Activated naive CD8-positive, alpha-beta T cell treated with anti-CD3 and anti-CD28 coated beads, Interleukin-2, amount 50 U/mL, for 16 hours (primary cell): Measurements from ENCODE around the gene LEMD1.
"Not testable (repeated sequence)": the region's sequence is repeated elsewhere in the genome, so short reads cannot be mapped to it uniquely, and the experiment has no call there.

Experiments
- DNase-seq: peaks from one replicate; pipeline ENCODE4 v3.0.0-alpha.2; 2020; ENCODE audit warnings: low read depth, low spot score

LEMD1 gene

DNA sequence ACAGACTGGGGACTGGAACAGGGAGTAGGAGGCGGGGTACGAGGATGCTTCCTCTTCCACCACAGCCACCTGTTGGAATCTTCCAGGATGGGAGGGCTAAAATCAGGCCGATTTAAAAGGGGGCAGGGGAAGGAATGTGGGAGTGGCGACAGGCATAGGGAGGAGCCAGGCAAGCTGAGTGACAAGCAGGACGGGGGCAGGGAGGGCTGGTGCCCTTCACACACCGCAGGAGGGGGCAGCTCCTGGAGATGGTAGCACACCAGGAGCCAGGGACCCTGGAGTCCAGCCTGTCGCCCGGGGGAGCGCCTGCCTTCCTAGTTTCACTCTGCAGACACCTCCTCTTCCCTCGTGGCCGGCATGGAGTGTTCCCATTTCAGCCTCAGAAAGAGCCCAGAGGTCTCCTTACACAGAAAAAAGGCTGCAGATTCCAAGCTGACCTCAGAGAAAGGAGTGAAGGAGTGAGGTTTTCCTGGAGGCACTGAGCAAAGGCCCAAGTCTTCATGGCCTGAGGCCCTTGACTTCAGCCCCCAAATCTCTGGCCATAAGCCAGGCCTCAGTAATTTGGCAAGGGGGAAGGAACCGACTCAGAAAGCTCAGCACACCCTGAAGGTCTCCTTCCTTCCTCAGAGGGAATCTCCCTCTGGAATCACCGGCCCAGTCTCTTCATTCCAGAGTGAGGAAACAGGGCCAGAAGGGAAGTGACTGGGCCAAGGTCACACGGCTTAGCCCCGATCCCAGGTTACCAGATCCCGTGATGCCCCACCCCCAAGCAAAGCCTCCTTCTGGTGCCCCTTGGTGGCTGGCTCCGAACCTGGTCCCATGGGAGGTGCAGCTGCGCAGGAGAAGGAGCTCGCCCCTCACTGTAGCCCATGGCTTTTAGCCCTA lies 25.8 kb upstream of the LEMD1 start:
- no peak for DNase-seq

DNA sequence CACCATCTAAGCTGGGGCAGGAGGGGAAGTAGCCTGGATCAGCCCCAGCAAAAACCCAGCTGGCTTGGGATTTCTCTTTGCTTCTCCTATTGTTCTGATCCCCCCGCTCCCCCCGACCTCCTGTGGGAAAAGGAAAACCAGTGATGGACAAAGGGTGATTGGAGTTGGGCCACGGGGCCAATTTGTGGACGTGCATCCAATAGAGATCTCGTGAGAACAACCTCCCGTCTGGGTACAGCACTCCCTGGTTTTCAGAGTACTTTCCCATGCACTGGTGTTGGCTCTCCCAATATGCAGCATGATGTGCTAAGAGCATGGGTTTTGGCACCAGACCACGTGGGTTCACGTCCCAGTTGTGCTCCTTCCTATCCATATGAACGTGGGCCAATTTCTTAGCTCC lies 25.0 kb upstream of the LEMD1 start:
- DNase-seq, result no peak

DNA sequence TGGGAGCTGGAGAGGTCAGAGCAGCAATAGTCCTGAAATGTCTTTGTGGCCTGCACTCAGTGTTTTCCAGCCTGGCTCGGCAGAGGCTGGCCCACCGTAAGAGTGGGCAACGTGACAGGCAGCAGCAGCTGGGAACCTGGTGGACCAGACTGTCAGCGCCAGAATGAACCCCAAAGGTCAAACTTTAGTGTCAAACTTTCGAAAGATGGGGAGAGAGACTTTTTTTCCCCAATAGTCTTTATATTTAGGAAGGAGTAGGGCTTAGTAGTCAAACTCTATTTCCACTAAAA lies 23.7 kb upstream of the LEMD1 start:
- no peak for DNase-seq

DNA sequence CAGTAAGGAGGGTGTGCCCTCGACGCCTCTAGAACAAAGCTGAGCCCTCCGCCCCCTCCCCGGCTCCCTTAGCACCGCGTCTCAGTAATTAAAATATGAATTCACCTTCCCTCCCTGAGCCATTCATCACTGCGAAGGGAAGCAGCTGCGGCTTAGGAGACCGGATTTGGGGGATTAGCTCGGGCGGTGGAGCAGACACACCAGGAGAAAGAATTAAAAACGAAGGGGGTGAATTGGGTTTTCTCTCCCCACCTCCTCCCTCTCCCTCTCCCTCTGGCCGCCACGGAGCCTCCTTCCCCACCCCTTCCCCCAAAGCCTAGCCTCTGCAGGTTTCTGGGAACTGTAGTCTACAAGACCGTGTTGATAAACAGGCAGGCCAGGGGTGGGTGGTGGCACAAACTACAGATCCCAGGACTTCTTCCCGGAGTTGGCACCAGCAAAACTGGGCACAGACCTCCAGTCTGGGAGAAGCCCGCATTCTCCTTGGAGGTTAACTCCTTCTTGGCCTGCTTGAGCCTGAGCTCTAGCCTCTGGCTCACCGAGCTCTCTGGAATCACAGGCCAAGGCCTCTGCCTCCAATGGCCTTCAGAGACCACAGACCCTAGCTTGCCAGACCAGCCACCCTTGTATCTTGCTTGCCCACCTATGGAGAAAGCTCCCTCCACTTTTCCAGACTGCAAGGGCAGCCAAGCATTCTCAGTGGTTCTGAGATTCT lies 23.2 kb upstream of the LEMD1 start:
- DNase-seq, result no peak

DNA sequence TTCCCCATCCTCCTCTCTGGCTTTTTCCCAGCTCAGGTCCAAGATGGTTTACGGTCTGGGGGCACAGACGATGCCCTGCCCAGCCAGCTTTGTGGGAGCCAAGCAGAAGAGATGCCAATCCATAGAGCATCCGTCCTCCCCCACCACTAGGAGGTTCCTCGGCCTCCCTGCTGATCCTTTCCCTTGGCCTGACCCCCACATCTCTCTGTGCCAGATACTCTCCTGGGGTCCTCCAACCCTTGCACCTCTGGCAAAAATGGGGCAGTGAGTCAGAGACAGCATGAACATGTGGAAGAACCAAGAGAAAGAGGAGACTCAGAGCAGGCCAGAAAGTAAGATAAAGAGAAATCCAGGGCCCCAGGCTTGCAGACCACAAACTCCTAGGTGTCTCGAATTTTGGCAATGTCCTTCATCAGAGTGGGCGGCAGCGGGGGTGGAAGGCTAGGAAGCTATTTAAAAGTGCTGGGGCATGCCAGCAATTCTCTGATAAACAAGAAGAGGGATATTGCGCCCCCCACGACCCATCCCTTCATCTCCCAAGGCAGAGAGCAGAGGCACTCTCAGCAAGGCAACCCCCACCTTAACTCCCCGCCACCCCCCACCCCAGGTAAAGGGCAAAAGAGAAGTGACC lies 22.6 kb upstream of the LEMD1 start:
- no peak for DNase-seq

DNA sequence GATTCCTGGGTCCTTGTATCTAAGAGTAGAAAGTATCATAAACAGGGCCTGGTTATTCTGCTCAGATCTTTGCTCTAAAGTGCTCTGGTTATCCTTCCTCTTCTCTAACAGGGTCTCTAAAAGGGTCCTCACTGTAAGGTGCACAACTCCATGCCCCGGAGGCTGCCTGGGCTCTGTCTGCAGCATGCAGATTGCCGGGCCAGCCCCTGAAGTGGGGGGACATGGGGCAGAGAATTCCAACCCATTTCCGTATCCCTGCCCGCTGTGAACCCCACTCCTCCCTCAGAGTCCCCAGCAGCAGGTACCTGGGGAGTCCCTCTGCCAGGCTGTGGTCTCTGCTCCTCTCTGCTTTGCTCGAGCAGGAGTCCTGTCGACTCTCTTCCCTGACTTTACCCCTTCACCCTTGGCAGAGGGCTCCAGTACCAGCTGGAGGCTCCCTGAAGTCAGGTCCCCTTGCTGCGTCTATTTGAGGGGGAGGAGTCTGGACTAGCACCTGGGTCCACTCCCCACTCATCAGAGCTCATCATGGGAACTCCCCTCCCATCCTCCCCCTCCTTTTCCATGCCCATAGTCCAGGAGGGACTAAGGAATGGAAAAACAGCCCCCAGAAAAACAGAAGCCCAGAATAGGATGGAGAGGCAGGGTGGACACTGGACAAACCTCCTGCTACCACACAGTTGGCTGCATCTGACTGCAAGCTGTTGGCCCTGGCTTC lies 21.9 kb upstream of the LEMD1 start:
- DNase-seq, result no peak

DNA sequence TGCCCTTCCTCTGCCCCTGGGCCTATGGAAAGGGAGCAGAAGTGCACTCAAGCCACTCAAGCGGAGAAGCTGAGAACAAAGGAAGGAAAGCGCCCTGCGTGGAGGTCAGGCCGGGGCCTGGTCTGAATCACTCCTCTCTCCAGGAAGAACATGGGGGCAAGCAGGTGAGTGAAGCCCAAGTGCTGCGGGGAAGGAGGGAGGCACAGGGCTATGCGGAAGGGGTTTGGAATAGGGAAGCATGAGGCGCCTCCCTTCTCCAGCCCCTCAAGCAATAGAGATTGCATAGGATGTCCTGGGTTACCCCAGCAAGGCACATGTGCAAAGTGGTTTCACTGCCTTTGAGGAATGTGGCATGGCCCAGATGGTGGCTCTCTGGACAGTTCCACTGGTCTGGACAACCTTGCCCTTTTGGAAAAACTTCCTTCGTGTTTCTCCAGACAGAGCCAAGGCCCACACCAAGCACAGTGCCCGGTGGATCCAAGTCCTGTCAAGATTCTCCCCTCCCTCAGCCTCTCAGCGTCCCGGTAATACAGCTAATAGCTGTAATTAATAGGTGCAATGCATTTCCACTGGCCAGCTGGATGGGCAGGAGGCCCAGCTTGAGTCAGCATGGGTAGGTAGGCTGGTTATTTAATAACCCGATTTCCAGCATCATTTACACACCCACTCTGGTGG lies 20.3 kb upstream of the LEMD1 start:
- no peak for DNase-seq

DNA sequence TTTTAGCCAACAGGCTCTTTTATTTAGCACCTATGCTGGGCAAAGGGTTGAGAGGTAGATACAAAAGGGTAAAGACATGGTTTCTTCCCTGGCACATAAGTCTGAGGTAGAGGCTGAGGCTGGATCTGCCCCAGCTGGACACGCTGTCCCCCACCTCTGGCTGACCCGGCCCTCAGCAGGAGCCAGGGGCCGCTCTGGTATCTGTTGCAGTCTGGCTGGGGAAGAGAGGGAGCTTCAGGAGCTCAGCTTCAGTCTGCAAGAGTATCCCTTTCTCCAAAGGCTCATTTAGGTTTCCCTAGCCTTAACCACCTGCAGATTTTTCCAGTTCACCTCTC lies 19.8 kb upstream of the LEMD1 start:
- no peak for DNase-seq

DNA sequence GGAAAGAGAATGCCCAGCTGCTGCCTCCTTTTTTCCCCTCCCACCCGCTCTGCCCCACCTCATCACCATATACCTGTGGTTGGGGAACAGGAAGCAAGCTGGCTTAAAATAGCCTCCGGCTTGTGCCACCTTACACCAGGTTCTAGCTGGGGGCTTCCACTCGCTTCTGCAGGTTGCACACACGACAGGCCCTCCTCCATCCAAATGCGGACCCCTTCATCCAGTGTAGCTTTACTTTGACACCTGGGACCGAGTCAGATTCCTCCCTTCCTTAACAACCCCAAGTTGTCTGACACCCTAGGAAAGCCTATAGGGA lies 19.4 kb upstream of the LEMD1 start:
- DNase-seq, result no peak

DNA sequence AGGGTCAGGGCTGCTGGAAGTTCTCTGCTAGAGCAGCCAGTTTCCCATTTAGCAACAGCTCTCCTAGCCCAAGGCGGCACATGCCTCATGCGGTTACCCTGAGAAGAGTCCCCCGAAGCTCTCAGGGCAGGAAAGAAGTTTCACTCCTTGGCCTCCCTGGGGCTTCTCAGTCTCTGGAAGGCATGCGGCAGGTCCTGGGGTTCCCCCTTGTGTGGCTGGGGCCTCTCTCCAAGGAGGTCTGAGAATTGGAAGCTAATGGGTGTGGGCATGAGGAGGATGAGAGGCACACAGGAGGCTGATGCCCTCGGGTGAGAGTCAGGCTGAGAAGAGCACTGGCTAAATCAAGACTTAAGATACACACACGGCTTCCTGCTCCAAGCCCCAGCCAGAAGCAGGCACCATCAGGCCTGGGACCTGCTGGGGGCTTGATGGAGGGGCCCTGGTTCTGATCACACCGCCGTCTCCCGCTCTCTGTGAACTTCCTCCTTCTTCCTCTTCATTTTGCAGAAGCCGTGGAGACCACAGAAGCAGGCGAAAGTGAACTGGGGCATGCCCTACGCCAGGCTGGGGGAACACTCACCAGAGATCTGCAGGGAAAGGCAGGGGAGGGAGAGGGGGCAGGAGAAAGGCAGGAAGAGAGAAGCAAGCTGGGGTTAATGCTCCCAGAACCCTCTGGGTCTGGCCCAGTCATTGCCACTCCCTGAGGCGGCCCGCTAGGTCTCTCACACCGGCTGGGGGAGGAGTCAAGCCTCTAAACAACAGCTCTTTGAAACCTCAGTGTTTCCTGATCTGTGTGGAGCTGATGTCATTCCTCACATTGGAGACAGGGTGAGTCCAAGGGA lies 18.8 kb upstream of the LEMD1 start:
- no peak for DNase-seq

DNA sequence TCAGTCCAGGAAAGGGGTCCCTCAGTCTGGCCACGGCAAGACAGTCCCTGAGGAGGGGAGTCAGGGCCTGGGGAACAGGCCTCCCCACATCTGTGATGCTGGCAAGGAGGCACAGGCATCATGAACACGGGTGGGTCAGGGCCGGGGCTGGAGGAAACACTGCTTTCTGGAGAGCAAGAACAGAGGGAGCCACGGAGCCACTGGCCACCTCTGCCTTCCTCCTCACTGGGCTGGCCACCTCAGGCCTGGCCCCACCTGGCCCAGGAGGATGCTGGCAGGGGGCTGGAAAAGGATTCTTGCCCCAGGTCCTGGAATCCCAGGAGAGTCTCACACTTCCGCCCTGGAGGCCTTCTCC lies 18.2 kb upstream of the LEMD1 start:
- DNase-seq, result no peak

DNA sequence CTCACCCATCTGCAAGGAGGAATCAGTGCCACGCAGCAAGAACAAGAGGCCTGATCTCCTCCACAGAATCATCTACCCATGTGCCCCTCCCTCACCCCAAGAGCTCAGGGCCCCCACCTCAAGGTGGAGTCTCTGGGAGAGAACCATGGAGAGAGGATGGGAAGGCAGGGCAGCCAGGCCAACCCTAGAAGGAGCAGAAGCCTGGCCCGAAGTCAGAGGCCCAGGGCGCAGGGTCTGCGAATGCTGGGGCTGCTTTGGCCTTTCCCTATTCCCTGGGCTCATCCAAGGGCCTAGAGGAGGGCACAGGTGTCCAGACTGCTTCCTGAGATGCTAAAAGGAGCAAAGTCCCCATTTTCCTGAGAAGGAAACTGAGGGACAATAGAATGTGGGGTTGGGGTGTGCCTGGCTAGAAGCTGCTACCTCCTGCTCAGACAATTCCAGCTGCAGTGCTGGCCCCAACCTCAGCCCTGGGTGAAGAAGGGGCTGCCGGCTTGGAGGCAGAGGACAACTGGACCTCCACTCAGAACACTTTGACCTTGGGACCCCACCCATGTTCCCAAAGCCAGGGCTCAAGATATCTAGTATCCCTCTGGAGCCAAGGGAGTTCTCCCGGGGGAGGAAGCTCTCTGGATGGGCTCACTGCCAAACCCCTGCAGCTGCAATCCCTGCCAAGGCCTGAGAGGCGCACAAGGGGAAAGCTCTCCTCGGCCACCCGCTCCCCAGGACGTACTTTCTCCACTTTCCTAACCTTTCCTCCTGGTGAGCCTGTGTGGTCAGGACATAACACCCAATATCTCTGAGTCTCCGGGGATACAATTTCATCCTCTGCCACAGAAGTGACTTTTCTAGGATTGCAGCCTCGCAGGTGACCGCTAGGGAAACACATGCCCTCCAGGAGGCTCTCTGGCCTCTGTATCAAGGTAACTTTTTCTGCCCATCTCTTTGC lies 16.6 kb upstream of the LEMD1 start:
- no peak for DNase-seq

DNA sequence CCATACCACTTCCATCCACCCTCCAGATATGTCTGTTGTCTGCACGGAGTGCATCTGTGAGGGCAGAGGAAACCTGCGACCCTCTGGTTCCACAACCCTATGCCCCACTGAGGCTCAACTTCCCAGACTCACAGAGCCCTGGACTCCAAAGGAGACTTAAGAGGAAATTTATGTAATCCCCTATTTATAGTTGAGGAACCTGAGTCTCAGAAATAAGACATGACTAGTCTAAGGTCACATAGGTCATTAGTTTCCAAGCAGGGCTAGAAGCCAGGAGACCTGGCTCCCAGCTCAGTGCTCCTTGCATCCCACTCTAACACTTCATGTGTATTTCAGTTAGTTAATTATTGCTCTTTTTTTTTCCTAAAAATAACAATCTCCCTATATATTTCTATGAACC lies 15.7 kb upstream of the LEMD1 start:
- DNase-seq, result no peak

DNA sequence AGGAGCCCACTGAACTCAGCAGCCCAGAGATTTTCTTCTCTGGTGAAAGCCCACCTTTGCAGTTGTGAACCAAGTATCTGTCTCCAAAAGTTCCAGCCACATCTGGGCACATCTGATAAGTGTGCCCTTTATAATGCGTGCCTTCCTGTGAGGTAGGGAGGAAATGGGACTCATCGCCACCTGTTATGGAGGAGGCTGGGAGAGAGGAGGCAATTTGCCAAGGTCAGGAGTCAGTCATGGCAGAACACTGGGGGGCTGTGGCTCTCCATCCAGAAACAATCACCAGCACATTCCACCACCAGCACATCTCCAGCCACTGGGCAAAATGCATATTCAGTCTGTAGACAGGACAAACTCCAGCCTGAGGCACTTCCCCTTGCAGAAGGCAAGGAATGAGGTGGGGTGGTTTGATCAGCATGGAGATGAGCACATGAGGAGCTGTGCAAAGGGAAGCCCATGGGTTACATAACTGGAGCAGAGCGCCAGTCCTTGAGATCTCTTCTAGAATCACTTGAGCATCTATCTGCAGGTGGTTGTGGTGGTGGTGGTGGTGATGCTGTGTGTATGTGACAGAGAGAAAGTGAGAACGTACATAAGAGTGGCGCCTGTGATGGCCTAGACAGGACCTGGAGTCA lies 15.0 kb upstream of the LEMD1 start:
- no peak for DNase-seq

DNA sequence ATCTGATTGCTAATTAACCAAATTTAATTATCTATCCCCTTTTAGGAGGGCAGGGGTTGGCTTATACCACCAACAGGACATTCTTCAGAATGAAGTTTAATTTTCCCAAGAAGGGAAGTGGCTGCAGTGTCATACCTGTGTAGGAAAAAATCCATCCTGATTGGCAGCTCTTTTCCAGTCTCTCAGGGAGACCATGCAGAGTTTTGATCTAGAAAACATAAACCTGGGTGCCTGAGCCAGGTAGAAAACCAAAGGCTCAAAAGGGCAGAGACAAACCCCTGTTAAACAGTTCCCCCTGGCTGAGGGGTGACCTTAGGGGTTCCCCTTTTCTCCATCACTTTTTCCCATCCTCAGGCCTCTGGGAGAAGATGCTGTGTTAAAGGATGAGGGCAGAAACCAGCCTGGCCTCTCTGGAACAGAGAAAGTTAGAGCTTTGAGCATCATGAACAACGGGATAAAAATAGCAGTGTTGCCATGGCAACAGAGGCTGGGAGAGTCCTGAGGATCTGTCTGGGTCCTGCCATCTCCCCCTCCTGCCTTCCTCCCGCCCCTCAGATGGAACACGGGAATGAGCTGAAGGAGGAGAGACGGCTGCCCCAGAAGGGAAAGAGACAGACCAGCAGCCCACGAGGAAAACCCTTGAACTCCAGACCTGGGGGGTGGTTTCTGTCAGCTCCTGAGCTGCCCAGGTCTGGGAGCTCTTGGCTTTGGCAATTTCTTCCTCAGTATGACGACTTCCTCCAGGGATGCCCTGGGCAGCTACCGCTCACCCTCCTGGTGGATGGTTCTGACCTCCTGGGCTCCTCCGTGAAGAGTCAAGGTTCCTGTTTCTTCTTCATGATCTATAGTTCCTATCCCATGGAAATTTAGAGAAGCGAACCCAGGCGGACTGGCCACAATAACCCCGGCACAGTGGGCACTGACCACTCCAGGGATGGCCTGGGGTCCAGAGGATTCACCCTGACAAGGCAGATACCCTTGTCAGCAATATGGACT lies 14.0 kb upstream of the LEMD1 start:
- no peak for DNase-seq

DNA sequence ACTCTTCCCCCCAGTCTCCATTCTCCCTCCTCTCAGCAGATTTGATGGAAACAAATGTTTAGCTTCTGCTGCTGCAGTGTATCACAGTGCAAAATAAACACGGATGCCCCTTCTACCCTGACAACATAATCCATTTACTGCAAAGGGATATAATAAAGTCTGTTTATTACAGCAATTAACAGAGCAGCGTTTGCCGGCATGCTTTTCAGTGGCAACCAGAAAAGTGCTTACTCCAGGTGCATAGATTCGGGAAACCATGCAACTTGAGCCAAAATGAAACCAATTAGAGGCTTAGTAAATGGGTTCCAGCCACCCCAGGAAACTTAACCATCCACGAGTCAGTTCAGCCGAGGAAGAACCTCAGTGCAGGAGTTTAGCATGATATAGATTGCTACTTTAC lies 12.9 kb upstream of the LEMD1 start:
- no peak for DNase-seq

DNA sequence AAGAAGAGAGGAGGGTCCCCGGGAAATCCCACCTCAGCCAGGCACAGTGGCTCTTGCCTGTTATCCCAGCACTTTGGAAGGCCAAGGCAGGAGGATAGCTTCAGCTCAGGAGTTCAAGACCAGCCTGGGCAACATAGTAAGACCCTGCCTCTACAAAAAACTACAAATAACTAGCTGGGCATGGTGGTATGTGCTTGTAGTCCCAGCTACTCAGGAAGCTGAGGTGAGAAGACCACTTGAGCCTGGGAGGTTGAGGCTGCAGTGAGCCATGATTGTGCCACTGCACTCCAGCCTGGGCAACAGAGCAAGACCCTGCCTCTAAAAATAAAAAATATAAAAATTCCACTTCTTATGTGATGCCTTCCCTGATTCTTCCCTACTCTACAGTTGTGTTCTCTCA lies 10.8 kb upstream of the LEMD1 start:
- DNase-seq, result not testable (repeated sequence)

DNA sequence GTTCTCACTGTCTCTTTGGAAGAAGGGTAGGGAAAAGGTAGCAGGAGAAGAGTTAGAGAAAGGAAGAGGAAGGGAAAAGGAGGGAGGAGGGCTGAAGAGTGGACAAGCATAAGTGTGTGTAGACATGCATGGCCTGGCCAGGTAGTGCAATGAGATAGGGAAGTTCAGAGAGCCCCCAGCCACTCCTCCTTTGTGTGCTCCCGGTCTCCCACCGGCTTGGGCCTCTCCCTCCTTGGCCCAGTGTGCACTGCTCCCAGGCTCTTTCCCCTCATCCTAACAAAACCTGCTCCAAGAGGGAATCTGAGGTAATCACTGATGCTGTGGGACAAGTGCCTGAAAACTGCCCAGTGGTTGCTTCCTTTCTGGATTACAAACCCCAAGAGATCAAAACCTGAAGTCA lies 10.3 kb upstream of the LEMD1 start:
- DNase-seq, result no peak
